Fibroblast of mammary gland (primary cell): ENCODE results near the gene RAB30.
A peak's percentile ranks its signal among the peaks of the same experiment; 100 is the strongest.

Experiments used
- DNase-seq: peaks from one replicate; pipeline ENCODE4 v3.0.0-alpha.2; 2010; ENCODE audit warnings: low read depth
- H3K4me3 ChIP-seq: 2 replicates; pipeline ENCODE4 v1.5.1; 2011; ENCODE audit warnings: low read depth, mild to moderate bottlenecking, low read length, moderate library complexity; ENCODE audit not compliant: control insufficient read depth
- TF ChIP-seq, protein P1 (sequence below): conservative IDR thresholded peaks from 2 replicates; pipeline ENCODE4 v1.5.1; 2011; ENCODE audit warnings: low read depth, low read length, inconsistent platforms; ENCODE audit not compliant: control insufficient read depth, insufficient read depth

RAB30 gene

GRCh38 chr11:83035070-83035854 lies 36.4 kb downstream of the RAB30 start:
- no peak overlapping the region for H3K4me3 ChIP-seq
- DNase-seq, result peak; percentile 78
- TF ChIP-seq, protein P1, sequence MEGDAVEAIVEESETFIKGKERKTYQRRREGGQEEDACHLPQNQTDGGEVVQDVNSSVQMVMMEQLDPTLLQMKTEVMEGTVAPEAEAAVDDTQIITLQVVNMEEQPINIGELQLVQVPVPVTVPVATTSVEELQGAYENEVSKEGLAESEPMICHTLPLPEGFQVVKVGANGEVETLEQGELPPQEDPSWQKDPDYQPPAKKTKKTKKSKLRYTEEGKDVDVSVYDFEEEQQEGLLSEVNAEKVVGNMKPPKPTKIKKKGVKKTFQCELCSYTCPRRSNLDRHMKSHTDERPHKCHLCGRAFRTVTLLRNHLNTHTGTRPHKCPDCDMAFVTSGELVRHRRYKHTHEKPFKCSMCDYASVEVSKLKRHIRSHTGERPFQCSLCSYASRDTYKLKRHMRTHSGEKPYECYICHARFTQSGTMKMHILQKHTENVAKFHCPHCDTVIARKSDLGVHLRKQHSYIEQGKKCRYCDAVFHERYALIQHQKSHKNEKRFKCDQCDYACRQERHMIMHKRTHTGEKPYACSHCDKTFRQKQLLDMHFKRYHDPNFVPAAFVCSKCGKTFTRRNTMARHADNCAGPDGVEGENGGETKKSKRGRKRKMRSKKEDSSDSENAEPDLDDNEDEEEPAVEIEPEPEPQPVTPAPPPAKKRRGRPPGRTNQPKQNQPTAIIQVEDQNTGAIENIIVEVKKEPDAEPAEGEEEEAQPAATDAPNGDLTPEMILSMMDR, result no peak

- no peak for DNase-seq
- H3K4me3 ChIP-seq, result peak overlapping the region; percentile 8
- TF ChIP-seq, protein P1, result no peak
Measured at GRCh38 chr11:83034673-83035014, 37.1 kb downstream of the RAB30 start.

GRCh38 chr11:83033972-83034672 lies 37.6 kb downstream of the RAB30 start:
- peak; percentile 95 for DNase-seq
- TF ChIP-seq, protein P1, result no peak
- H3K4me3 ChIP-seq, result peak overlapping the region; percentile 22

GRCh38 chr11:83033371-83033770 lies 38.3 kb downstream of the RAB30 start:
- no peak overlapping the region for H3K4me3 ChIP-seq
- DNase-seq, result no peak
- TF ChIP-seq, protein P1, result no peak

GRCh38 chr11:83031127-83031526 lies 40.6 kb downstream of the RAB30 start:
- TF ChIP-seq, protein P1, result no peak
- H3K4me3 ChIP-seq, result no peak overlapping the region
- DNase-seq, result no peak

GRCh38 chr11:83027794-83028193 lies 43.9 kb downstream of the RAB30 start:
- H3K4me3 ChIP-seq, result no peak overlapping the region
- TF ChIP-seq, protein P1, result no peak
- DNase-seq, result no peak
